Skeletal muscle cell (primary cell): ENCODE measurements around the gene TSHZ1.

ENCODE experiments used
- DNase-seq: peaks from one replicate; pipeline ENCODE4 v3.0.0-alpha.2; 2010; ENCODE audit warnings: low read depth
- H3K4me3 ChIP-seq: 2 replicates; pipeline ENCODE4 v1.5.1; 2011; ENCODE audit warnings: low read depth, mild to moderate bottlenecking, control low read depth, low read length, moderate library complexity

Gene TSHZ1

DNA sequence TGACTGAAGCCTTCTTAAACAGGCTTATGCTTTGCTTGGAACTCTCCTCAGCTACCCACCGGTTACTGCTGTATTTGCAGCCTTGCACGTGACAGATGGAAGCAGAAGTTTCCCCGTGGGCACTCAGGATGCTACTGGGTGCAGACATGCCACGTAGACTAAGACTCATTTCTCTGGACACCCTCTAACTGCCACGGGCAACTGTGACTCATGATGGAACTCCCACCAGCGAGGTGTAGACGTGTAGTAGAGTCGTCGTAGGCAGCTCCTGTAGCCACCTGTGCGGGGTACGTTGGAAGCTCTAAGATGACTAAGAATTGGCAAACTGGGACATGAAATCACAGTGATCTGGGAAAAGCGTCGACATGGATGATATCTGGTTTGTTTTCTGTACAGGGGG lies 27.5 kb downstream of the TSHZ1 start:
- no peak overlapping the region for H3K4me3 ChIP-seq
- no peak for DNase-seq

DNA sequence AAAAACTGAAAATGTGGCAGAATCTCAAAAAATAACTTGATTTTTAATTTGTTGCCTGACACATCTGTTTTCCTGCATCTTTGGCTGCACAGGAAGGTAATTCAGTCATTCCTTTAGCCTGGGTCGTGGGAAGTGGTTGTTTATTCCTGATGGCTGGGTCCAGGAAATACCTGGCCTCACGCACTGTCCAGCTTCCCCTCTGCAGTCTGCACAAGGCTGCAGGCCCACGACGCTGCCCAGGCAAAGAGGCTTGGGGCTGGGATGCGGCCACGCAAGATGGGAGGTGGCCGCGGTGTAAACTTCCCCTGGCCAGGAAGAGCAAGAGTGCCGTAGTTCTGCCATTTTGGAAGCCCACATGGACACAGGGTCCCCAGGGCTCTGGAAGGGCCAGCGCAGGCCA lies 28.2 kb downstream of the TSHZ1 start:
- H3K4me3 ChIP-seq, result no peak overlapping the region
- no peak for DNase-seq

DNA sequence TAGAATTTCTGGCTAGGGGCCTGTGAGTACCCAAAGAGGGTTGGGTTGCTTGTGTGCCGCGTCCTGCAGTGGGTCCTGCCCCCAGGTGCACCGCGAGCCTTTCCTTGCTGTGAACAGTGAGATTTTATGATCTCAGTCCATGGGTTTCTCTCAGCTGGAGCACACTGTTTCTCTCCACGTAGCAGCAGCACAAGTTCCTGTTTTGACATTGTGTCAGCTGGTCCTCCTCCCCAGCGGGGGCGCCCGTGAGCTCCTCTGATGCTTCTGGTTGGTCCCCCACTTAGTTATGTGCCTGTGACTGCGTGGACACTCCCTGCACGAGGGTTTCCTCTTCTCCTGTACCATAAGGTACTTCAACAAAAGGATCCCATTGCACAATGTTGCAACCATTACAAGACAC lies 29.8 kb downstream of the TSHZ1 start:
- no peak overlapping the region for H3K4me3 ChIP-seq
- no peak for DNase-seq

DNA sequence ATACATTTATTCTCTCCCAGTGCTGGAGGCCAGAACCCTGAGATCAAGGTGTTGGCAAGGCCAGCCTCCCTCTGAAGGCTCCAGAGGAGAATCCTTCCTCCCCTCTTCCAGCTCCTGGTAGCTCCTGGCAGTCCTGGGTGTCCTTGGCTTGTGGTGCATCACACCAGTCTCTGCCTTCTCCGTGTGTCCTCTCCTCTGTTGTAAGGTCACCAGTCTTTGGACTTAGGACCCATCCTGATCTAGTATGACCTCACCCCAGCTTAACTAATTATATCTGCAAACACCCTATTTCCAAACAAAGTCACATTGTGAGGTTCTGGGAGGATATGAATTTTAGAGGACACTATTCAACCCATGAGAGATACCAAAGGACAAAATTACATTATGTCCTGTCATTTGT lies 31.1 kb downstream of the TSHZ1 start:
- no peak for DNase-seq

DNA sequence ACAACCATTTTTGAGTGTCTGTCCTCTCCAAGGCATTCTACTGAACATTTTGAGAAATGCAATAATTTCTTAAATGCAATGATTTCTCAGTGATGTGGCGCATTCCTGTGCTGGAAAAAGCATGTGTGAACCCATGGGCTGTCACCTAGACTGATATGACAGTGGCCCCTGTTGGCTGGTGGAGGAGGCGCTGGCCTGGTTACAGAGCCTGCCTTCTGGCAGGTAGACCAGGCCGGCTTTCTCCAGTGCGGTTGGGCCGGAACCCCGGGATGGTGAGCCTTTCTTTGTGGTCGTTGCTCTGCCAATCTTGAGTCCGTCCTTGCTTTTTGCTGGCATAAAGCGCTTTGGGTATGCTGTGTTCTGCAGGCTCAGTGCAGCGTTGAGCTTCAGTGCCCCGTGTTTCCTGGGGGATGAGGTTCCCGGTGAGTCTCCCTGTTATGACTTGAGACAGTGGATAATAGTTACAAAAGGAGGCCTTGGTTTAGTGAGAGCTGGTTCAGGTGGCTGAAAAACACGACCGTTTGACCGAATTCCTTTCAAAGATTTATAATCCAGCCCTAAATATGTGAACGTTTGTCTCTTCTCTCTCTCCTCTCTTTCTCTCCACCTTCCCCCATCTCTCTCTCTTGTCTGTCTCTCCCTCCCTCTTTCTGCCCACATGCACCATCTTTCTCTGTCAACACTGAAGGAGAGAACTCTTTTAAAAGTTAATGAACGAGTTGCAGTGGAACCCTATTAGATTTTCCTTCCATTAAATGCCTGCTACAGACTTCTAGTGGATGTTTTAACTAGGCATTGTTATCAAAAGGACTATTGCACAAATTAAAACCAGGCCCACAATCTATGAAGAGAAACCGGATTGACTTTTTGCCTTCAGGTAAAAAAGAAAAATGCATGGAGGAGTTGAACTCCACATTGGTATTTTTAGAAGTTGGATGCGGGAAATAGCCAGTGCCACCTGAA lies 34.0 kb downstream of the TSHZ1 start:
- no peak for DNase-seq
- H3K4me3 ChIP-seq, result no peak overlapping the region

More for the DNA sequence above, 31.1 kb downstream of the TSHZ1 start:
- H3K4me3 ChIP-seq, result no peak overlapping the region

DNA sequence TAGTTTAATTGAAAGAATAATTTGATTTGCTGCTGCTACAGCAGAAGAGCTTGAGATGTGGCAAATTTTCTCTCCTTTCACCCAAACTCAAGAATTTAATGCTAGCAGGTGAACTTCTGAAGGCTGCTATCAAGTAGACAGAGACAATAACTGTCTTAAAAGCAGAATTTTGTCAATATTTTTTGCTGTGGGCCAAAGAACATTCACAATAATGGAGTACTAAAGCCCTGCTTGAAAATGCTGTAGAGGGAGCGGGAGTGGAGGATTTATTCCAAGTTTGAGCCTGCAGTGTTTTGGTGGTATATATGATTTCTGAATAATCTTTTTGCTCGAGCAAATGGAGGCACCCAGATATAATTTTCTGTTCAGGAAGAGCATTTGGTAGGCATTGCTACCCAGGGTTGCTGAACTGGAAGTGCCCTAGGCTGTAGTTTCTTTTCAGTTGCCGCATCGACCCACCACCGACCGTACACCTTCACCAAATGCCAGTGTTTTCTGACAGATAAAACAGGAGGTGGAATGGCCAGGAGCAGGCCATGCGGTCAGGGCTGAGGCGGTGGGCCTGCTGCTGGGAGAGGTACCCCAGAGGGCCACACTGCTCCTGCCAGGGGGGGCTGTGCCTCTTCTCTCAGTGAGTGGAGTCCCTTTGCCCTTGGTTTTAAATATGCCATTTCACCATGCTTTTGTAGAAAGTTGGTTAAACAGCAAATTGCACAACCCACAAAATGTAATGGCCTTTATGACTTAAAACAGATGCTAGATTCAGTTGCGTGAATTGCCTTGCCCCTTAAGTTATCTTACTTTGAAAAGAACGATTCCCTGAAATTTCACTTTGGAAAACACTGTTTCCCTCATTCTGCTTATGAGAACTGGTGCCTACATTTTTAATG lies 36.4 kb downstream of the TSHZ1 start:
- peak overlapping the region; percentile 34 for H3K4me3 ChIP-seq
- peak; percentile 28 for DNase-seq

DNA sequence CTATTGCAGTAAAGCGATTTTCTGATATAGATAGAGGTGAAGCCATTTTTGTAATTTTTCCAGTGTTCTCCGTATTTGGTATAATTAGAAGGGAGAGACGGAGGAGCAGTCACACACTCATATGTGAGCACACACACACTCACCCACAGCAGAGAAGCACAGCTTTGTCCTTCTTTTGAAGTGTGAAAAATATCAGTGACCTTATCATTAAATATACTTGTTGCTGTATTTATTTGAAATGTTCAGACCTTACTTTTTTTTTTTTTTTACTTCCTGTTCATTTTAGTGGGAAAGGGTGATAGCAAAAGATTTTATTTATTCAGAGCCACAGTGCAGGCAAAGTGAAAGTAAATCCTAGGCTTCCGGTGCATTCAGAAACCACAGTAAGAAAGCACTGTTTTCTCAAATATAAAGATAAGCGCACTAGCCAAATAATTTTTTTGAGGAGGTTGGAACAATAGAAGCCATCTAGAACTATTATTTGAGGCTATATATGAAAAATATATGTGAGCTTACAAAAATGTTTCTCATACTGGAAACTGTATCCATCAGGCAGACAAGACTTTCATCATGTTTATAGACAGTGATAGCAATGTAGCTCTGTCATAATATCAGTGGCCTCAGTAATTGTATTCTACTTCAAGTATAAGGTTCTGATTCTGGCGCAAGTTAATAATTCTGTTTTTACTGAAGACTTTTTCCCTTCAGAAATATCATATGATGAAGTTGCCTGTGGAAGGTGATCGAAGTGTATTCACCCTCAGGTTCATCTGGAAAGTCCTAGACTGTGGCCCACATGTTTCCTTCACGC lies 37.2 kb downstream of the TSHZ1 start:
- DNase-seq, result no peak
- peak overlapping the region; percentile 34 for H3K4me3 ChIP-seq

DNA sequence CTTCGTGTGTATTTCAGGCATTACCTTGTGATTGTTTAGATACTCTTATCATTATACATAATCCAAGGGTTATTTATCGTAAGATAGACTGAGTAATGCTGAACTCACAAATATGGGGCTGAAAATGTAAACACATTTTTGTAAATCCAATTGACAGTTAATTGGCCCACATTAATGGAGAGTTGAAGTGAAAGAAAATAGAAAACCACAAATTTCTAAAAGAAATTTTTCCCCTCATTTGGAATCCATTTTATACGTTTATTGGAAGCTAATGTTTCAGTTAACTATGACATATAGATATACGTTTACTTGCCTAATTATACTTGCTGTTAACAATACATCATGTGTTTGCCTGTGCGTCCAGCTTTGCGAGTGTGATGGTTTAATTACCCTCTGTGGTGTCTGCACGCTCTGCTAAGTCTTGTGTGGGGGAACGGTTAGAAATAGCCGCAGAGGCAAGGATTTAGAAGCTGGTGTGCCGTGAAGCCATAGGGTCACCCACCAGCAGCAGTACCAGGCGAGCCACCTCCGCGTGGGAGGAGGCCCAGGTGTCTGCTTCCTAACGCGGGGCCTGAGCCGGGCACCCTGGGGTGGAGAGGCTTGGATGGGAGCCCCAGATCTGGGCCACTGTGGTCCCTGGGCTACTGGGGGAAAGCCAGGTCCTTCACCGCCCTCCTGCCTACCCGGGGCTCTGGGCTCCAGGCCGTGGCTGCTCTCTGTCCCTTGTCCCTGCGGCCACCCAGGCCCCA lies 38.0 kb downstream of the TSHZ1 start:
- H3K4me3 ChIP-seq, result peak overlapping the region; percentile 34
- DNase-seq, result no peak

DNA sequence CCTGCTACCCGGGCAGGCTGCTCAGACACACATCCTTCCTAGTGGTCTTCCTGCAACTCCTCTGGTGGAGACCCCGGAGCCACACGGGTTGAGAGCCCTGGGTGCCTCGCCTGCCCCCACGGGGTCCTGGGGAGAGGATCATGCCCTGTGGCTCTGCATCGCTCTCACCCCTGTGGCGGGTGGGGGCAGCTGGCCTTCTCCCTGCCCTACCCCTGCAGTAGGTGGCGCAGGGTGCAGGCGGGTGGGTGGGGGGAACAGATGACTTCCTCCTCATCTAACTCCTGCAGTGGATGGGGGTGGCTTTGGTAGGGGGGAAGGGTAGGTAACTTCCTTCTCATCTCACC lies 38.5 kb downstream of the TSHZ1 start:
- no peak overlapping the region for H3K4me3 ChIP-seq
- DNase-seq, result no peak

DNA sequence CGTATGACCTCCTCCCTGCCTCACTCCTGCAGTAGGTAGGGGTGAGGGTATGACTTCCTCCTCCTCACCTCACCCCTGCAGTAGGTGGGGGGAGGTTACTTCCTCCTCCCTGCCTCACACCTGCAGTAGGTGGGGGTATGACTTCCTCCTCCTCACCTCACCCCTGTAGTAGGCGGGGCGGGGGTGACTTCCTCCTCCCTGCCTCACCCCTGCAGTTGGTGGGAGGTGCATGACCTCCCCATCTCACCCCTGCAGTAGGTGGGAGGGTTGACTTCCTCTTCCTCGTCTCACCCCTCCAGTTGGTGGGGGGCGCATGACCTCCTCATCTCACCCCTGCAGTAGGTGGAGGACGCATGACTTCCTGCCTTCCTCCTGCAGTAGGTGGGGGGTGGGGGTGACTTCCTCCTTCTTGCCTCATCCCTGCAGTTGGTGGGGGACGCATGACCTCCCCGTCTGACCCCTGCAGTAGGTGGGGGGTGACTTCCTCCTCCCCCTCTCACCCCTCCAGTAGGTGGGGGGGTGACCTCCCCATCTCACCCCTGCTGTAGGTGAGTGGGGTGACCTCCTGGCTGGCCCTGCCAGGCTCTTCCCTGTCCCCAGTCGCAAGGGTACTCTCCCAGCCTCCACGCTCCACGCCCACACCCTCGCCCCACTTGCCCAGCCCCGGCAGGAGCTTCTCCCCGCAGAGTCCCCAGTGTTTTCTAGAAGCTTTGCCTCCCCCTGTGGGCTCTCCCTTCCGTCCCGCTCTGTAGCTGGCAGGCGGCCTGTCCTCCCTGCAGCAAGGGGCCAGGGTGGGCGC lies 39.3 kb downstream of the TSHZ1 start:
- H3K4me3 ChIP-seq, result no peak overlapping the region
- no peak for DNase-seq

DNA sequence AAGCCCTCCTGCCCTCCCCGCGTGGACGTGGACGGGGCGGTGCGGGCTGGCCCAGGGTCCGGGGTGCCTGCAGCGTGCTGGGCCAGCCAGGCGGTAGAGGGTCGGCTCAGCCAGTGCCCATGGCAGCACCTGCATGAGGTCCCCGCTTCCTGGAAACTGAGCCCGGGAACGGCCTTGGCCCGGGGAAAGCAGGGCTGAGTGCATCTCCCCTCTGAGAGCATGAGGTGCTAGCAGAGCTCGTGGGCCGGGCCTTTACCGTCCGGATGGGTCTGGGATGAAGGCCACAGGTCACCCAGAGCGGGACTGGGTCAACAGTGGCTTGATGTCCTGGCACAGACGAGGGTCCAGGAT lies 39.8 kb downstream of the TSHZ1 start:
- no peak for DNase-seq
- no peak overlapping the region for H3K4me3 ChIP-seq

DNA sequence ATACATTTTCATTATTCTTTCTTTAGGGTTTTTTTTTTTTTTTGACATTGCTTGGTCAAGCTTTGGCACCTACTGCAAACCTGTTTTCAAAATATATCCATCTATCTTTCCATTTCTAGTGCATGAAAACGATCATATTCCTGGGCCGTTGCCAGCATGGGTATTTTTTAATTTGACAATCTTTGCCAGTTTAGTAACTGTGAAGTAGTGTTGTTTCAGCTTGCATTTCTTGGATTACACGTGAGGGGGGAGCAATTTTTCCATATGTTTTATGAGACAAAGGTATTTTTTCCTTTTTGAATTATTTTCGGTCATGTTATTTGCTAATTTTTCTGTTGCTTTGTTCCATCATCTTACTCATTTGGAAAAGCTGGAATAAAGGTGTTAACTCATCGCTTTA lies 40.9 kb downstream of the TSHZ1 start:
- H3K4me3 ChIP-seq, result no peak overlapping the region
- no peak for DNase-seq

DNA sequence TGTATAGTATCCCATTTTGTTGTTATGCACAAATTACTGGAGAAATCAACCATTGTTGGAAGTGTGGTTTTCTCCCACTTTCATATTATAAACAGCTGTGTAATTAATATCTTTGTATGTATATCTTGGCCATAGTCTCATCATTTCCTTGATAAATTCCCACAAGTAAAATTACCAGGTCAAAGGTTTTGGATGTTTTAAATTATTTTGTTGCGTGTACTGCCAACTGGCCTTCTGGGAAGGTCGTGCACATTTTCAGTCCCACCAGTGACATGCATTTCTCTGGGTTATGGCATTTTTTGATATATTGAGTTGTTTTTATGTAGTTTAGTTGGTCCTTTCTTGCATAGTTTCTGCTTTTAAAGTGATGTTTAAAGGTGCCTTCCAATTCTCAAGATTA lies 41.5 kb downstream of the TSHZ1 start:
- no peak for DNase-seq

DNA sequence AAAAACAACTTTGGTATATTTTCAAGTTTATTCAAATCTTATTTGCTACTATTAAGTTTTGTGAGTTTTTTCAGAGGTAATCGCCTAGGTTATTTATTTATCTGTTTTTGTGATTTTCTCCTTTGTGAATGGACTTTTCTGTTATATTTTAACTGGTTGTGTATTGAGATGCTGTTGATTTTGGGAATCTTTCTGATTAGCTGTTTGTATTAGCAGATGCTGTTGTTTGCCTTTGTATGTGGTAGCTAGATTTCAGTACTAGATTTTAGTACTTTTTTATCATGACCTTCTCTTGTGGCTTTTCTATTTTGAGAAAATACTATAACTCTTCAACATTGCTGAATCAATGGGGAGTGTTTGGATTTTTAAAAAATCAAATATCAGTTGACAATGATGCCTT lies 42.4 kb downstream of the TSHZ1 start:
- no peak overlapping the region for H3K4me3 ChIP-seq
- no peak for DNase-seq

More for the DNA sequence above, 41.5 kb downstream of the TSHZ1 start:
- H3K4me3 ChIP-seq, result no peak overlapping the region

DNA sequence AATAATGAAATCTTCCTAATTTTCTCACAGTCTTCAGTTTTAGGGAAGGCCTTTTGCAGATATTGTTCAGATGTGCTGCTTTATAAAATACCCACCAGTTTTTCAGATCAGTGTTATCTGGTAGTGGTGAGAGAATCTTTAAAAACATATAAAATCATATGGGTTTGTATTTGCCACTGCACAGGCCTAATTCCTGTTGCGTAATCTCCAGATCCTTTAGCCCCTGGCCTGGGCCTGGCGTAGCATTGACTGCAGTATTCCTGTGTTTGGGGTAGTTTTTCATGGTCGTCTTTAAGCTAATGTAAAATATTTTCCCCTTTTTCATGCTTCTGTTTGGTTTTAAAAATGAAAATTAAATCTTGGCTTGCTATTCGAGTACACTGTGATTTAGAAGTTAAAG lies 43.2 kb downstream of the TSHZ1 start:
- DNase-seq, result no peak
- no peak overlapping the region for H3K4me3 ChIP-seq

DNA sequence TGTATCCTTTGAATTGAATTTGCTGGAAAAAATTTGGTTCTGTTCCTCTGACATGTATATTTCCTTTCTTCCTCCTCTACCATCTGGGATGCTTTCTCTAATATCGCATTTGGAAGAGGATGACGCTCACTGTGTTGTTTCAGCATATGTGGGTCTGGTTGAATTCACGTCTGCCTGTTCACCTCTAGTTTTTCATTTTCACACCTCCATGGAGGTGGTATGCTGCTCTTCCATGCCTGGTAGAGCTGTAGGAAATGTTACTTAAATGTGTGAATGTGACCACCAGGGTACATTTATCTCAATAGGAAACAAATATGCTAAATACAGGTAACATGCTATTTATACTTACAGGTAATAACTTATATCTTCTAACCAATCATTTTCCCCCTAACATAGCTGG lies 44.5 kb downstream of the TSHZ1 start:
- no peak overlapping the region for H3K4me3 ChIP-seq

DNA sequence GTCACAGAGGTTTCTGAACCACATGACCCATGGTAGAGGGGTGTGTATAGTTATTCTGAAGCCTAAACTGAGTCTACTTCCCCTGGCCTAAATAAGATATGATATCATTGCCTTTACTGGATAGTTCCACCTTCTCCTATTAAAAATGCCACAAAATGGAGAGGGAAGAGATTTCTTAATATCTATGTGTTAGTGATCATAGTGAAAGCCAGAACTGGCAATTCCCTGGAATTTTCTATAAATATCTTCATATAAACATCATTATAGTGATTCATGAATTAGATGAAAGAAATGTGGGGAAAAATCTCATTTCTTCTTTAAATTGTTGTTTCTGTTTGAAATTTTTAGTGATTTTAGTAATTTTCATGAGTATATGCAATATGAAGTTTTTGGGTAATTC lies 45.8 kb downstream of the TSHZ1 start:
- no peak overlapping the region for H3K4me3 ChIP-seq
- DNase-seq, result no peak

More for the DNA sequence above, 44.5 kb downstream of the TSHZ1 start:
- no peak for DNase-seq

DNA sequence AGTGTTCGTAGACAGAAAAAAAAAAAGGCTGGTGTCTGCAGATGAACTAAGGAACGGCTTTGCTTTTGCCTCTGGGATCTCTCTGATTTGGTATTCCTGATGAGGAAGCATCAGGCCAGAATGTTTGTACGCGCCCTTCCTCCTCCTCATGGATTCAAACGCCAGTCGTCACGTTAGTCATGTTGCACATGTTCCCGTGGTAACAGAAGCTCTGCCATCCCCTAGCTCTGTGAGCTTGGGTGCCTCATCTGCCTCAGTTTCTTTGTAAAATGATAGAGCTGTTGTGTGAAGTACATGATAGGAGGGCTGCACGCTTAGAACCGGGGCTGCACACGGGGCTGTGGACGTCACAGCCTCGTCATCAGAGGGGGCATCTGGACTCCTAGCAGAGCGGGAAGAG lies 47.0 kb downstream of the TSHZ1 start:
- no peak overlapping the region for H3K4me3 ChIP-seq
- no peak for DNase-seq
